Measurements from ENCODE around the gene RAX2. TPM values are rescaled to one million over a fixed set of nuclear protein-coding genes. Genes with fewer than 3 reads are reported as not detected.

Gene RAX2
- total and polyA plus RNA-seq, 9 of the 15 experiments (the other 6 are each of a cell fraction or from before 2014, with no cell fraction given), result not detected

DNA sequence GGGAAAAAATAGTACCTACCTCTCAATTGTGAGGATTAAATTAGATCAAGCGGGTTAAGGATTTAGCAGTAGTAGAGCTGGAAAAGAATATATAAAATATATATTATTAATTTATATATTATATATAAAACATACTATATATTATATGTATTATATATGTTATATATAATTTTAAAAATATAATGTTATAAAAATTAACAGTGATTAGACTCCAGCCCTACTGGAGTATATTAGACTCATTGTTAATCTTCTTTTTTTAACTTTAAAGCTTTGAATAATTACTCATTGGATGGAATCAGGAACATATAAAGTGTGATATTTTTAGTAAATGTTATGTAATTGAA is 9.9 kb downstream of the RAX2 start (continued):
- TF ChIP-seq ZNF436 (CRISPR knock-in tag; IDR thresholded peaks at IDR 0.05) (no peak), KLF10 (CRISPR knock-in tag; IDR thresholded peaks at IDR 0.05) (no peak), AFF1 (IDR thresholded peaks at IDR 0.05; ENCODE audit: low read depth in 1 of 2, partially characterized antibody in 2 of 2) (no peak), ZKSCAN3 (CRISPR knock-in tag; IDR thresholded peaks at IDR 0.05) (no peak), HDAC1 (IDR thresholded peaks at IDR 0.05) (0 out of 4 replicates have a peak, but pooled peaks of 1 of the 2 experiments have one; percentile 2), STAG1 (CRISPR knock-in tag; IDR thresholded peaks at IDR 0.05; ENCODE audit: borderline replicate concordance) (no peak), NR3C1 (CRISPR knock-in tag; IDR thresholded peaks at IDR 0.05) (no peak), ZNF561 (CRISPR knock-in tag; conservative IDR thresholded peaks at IDR 0.05) (no peak), CHAMP1 (IDR thresholded peaks at IDR 0.05) (no peak), RBM39 (optimal IDR thresholded peaks at IDR 0.05; ENCODE audit: low read depth, low read length) (no peak), ZNF3 (CRISPR knock-in tag; IDR thresholded peaks at IDR 0.05) (no peak), FOSL1 (tag; conservative IDR thresholded peaks at IDR 0.05) (0 out of 2 replicates have a peak, but pooled peaks have one; percentile 44)

Data from K562 (cell line).